Measurements from ENCODE around the gene SIK3.
"Not testable (repeated sequence)": the region's sequence is repeated elsewhere in the genome, so short reads cannot be mapped to it uniquely, and the experiment has no call there.

Gene SIK3

GRCh38 chr11:117037279-117037974, 60.8 kb downstream of the SIK3 start:
- no peak for TF ChIP-seq CTCF (IDR thresholded peaks at IDR 0.05; ENCODE audit: extremely low read depth, insufficient read depth, missing control alignments)
- no peak for DNase-seq (ENCODE audit: low spot score)
- in situ Hi-C loops (cut with MboI; ENCODE audit: low pct_unique_long_range_greater_than_20kb, low sequenced_read_pairs, unreplicated experiment), result no loop called here

- DNase-seq (ENCODE audit: low spot score), result no peak
- in situ Hi-C loops (cut with MboI; ENCODE audit: low pct_unique_long_range_greater_than_20kb, low sequenced_read_pairs, unreplicated experiment), result no loop called here
- TF ChIP-seq CTCF (IDR thresholded peaks at IDR 0.05; ENCODE audit: extremely low read depth, insufficient read depth, missing control alignments), result no peak
Observed at GRCh38 chr11:117034901-117035300, 63.3 kb downstream of the SIK3 start.

- in situ Hi-C loops (cut with MboI; ENCODE audit: low pct_unique_long_range_greater_than_20kb, low sequenced_read_pairs, unreplicated experiment), result no loop called here
- no peak for TF ChIP-seq CTCF (IDR thresholded peaks at IDR 0.05; ENCODE audit: extremely low read depth, insufficient read depth, missing control alignments)
- no peak for DNase-seq (ENCODE audit: low spot score)
Observed at GRCh38 chr11:117026593-117027330, 71.5 kb downstream of the SIK3 start.

- DNase-seq (ENCODE audit: low spot score); in situ Hi-C loops (cut with MboI; ENCODE audit: low pct_unique_long_range_greater_than_20kb, low sequenced_read_pairs, unreplicated experiment): not testable (repeated sequence)
Observed at GRCh38 chr11:117023707-117024106, 74.5 kb downstream of the SIK3 start.

- DNase-seq (ENCODE audit: low spot score), result no peak
- in situ Hi-C loops (cut with MboI; ENCODE audit: low pct_unique_long_range_greater_than_20kb, low sequenced_read_pairs, unreplicated experiment), result no loop called here
- no peak for TF ChIP-seq CTCF (IDR thresholded peaks at IDR 0.05; ENCODE audit: extremely low read depth, insufficient read depth, missing control alignments)
Observed at GRCh38 chr11:117023178-117023577, 75.0 kb downstream of the SIK3 start.

GRCh38 chr11:117022526-117022925, 75.7 kb downstream of the SIK3 start:
- no peak for TF ChIP-seq CTCF (IDR thresholded peaks at IDR 0.05; ENCODE audit: extremely low read depth, insufficient read depth, missing control alignments)

GRCh38 chr11:117020869-117021564, 77.2 kb downstream of the SIK3 start:
- no peak for DNase-seq (ENCODE audit: low spot score)
- in situ Hi-C loops (cut with MboI; ENCODE audit: low pct_unique_long_range_greater_than_20kb, low sequenced_read_pairs, unreplicated experiment), result no loop called here
- no peak for TF ChIP-seq CTCF (IDR thresholded peaks at IDR 0.05; ENCODE audit: extremely low read depth, insufficient read depth, missing control alignments)

More at GRCh38 chr11:117022526-117022925, 75.7 kb downstream of the SIK3 start:
- in situ Hi-C loops (cut with MboI; ENCODE audit: low pct_unique_long_range_greater_than_20kb, low sequenced_read_pairs, unreplicated experiment), result no loop called here
- no peak for DNase-seq (ENCODE audit: low spot score)

Measured in GM13977 (cell line).